ENCODE results near the gene EDARADD. TPM values are rescaled to one million over a fixed set of nuclear protein-coding genes. Genes with fewer than 3 reads are reported as not detected.
A peak's percentile ranks its signal among the peaks of the same experiment; 100 is the strongest.

Gene EDARADD
- total RNA-seq, 1 donor: 1.8 TPM

- H3K4me3 ChIP-seq (ENCODE audit: low read length): no peak overlapping the region
- no peaks in the 10 kb centered on the region for H3K4me1 ChIP-seq (ENCODE audit: insufficient read depth, low read length)
- H3K9me3 ChIP-seq (ENCODE audit: low read depth, low read length): no peaks in the 10 kb centered on the region
- no peaks in the 10 kb centered on the region for H3K27me3 ChIP-seq (ENCODE audit: insufficient read depth, low read length)
These were observed 23.0 kb upstream of the EDARADD start for GRCh38 chr1:236371083-236371482.

- Histone ChIP-seq H3K4me1 (ENCODE audit: insufficient read depth, low read length) (no peaks in the 10 kb centered on the region), H3K9me3 (ENCODE audit: low read depth, low read length) (peaks cover 10% of the 10 kb centered on the region), H3K4me3 (ENCODE audit: low read length) (no peak overlapping the region), H3K27me3 (ENCODE audit: insufficient read depth, low read length) (no peaks in the 10 kb centered on the region)
These were observed 16.1 kb upstream of the EDARADD start for GRCh38 chr1:236377832-236378535.

GRCh38 chr1:236381565-236382158 lies 12.4 kb upstream of the EDARADD start:
- Histone ChIP-seq H3K27me3 (ENCODE audit: insufficient read depth, low read length) (no peaks in the 10 kb centered on the region), H3K4me3 (ENCODE audit: low read length) (no peak overlapping the region), H3K4me1 (ENCODE audit: insufficient read depth, low read length) (no peaks in the 10 kb centered on the region), H3K9me3 (ENCODE audit: low read depth, low read length) (peaks cover 10% of the 10 kb centered on the region)

- Histone ChIP-seq H3K4me1 (ENCODE audit: insufficient read depth, low read length) (no peaks in the 10 kb centered on the region), H3K27me3 (ENCODE audit: insufficient read depth, low read length) (no peaks in the 10 kb centered on the region), H3K4me3 (ENCODE audit: low read length) (no peak overlapping the region), H3K9me3 (ENCODE audit: low read depth, low read length) (no peaks in the 10 kb centered on the region)
These were observed 5.8 kb upstream of the EDARADD start for GRCh38 chr1:236388332-236388731.

- Histone ChIP-seq H3K27me3 (ENCODE audit: insufficient read depth, low read length) (no peaks in the 10 kb centered on the region), H3K9me3 (ENCODE audit: low read depth, low read length) (no peaks in the 10 kb centered on the region), H3K4me1 (ENCODE audit: insufficient read depth, low read length) (peaks cover 8% of the 10 kb centered on the region), H3K4me3 (ENCODE audit: low read length) (no peak overlapping the region)
These were observed 4.8 kb upstream of the EDARADD start for GRCh38 chr1:236389253-236389652.

GRCh38 chr1:236391008-236391407 lies 3.1 kb upstream of the EDARADD start:
- Histone ChIP-seq H3K27me3 (ENCODE audit: insufficient read depth, low read length) (peaks cover 2% of the 10 kb centered on the region), H3K9me3 (ENCODE audit: low read depth, low read length) (no peaks in the 10 kb centered on the region), H3K4me1 (ENCODE audit: insufficient read depth, low read length) (peaks cover 19% of the 10 kb centered on the region), H3K4me3 (ENCODE audit: low read length) (no peak overlapping the region)

GRCh38 chr1:236392182-236392581 lies 1.9 kb upstream of the EDARADD start:
- H3K4me3 ChIP-seq (ENCODE audit: low read length): no peak overlapping the region
- peaks cover 8% of the 10 kb centered on the region for H3K27me3 ChIP-seq (ENCODE audit: insufficient read depth, low read length)
- H3K9me3 ChIP-seq (ENCODE audit: low read depth, low read length): no peaks in the 10 kb centered on the region
- peaks cover 25% of the 10 kb centered on the region for H3K4me1 ChIP-seq (ENCODE audit: insufficient read depth, low read length)

- H3K27me3 ChIP-seq (ENCODE audit: insufficient read depth, low read length): peaks cover 8% of the 10 kb centered on the region
- peaks cover 25% of the 10 kb centered on the region for H3K4me1 ChIP-seq (ENCODE audit: insufficient read depth, low read length)
- H3K4me3 ChIP-seq (ENCODE audit: low read length): peak overlapping the region; percentile 46
- no peaks in the 10 kb centered on the region for H3K9me3 ChIP-seq (ENCODE audit: low read depth, low read length)
These were observed 768 bp downstream of the EDARADD start for GRCh38 chr1:236394879-236395229.

- Histone ChIP-seq H3K4me3 (ENCODE audit: low read length) (peak overlapping the region; percentile 46), H3K9me3 (ENCODE audit: low read depth, low read length) (no peaks in the 10 kb centered on the region), H3K27me3 (ENCODE audit: insufficient read depth, low read length) (peaks cover 8% of the 10 kb centered on the region), H3K4me1 (ENCODE audit: insufficient read depth, low read length) (peaks cover 25% of the 10 kb centered on the region)
These were observed 1.3 kb downstream of the EDARADD start for GRCh38 chr1:236395230-236395946.

GRCh38 chr1:236395947-236396664 lies 2.0 kb downstream of the EDARADD start:
- peaks cover 25% of the 10 kb centered on the region for H3K4me1 ChIP-seq (ENCODE audit: insufficient read depth, low read length)
- H3K9me3 ChIP-seq (ENCODE audit: low read depth, low read length): no peaks in the 10 kb centered on the region
- H3K27me3 ChIP-seq (ENCODE audit: insufficient read depth, low read length): peaks cover 8% of the 10 kb centered on the region
- H3K4me3 ChIP-seq (ENCODE audit: low read length): peak overlapping the region; percentile 46

- Histone ChIP-seq H3K9me3 (ENCODE audit: low read depth, low read length) (no peaks in the 10 kb centered on the region), H3K4me1 (ENCODE audit: insufficient read depth, low read length) (peaks cover 25% of the 10 kb centered on the region), H3K27me3 (ENCODE audit: insufficient read depth, low read length) (peaks cover 8% of the 10 kb centered on the region), H3K4me3 (ENCODE audit: low read length) (no peak overlapping the region)
These were observed 2.6 kb downstream of the EDARADD start for GRCh38 chr1:236396665-236397043.

GRCh38 chr1:236397173-236397759 lies 3.2 kb downstream of the EDARADD start:
- Histone ChIP-seq H3K4me3 (ENCODE audit: low read length) (no peak overlapping the region), H3K4me1 (ENCODE audit: insufficient read depth, low read length) (peaks cover 25% of the 10 kb centered on the region), H3K27me3 (ENCODE audit: insufficient read depth, low read length) (peaks cover 8% of the 10 kb centered on the region), H3K9me3 (ENCODE audit: low read depth, low read length) (no peaks in the 10 kb centered on the region)

- Histone ChIP-seq H3K9me3 (ENCODE audit: low read depth, low read length) (no peaks in the 10 kb centered on the region), H3K4me1 (ENCODE audit: insufficient read depth, low read length) (peaks cover 23% of the 10 kb centered on the region), H3K4me3 (ENCODE audit: low read length) (no peak overlapping the region), H3K27me3 (ENCODE audit: insufficient read depth, low read length) (peaks cover 8% of the 10 kb centered on the region)
These were observed 4.5 kb downstream of the EDARADD start for GRCh38 chr1:236398538-236398937.

- Histone ChIP-seq H3K9me3 (ENCODE audit: low read depth, low read length) (no peaks in the 10 kb centered on the region), H3K4me1 (ENCODE audit: insufficient read depth, low read length) (peaks cover 12% of the 10 kb centered on the region), H3K4me3 (ENCODE audit: low read length) (no peak overlapping the region), H3K27me3 (ENCODE audit: insufficient read depth, low read length) (peaks cover 8% of the 10 kb centered on the region)
These were observed 6.0 kb downstream of the EDARADD start for GRCh38 chr1:236400061-236400603.

Data from mononuclear cell (primary cell).